ENCODE data around the gene PINK1.

- TF ChIP-seq FOXP2 (optimal IDR thresholded peaks at IDR 0.05; ENCODE audit: control extremely low read depth, extremely low read length, insufficient read depth) = no peak
- no peak for TF ChIP-seq EZH2 (IDR thresholded peaks at IDR 0.05)
These were observed 25.1 kb downstream of the PINK1 start for GRCh38 chr1:20658166-20658915.
